OCI-LY3 (cell line): ENCODE results near the gene CDNF.

Experiments used
- CTCF ChIP-seq: fragments of 200-600, 300-600 bp; sonication (generic); IDR thresholded peaks from 2 replicates; pipeline ENCODE4 v1.5.1; 2014; ENCODE audit warnings: antibody characterized with exemption, low read length, low read depth
- EZH2phosphoT487 ChIP-seq: fragments of 200-600 bp; shearing (Covaris generic); IDR thresholded peaks from 2 replicates; pipeline ENCODE4 v1.6.1; 2018; ENCODE audit warnings: antibody characterized with exemption, mixed run types, low read depth

- no peak for TF ChIP-seq EZH2phosphoT487
- no peak for TF ChIP-seq CTCF
These were observed 56.1 kb downstream of the CDNF start for GRCh38 chr10:14781763-14782162.
